Endodermal cell (in vitro differentiated cells): Measurements from ENCODE around the gene GFRA4. TPM values are rescaled to one million over a fixed set of nuclear protein-coding genes. Genes with fewer than 3 reads are reported as not detected.
A peak's percentile ranks its signal among the peaks of the same experiment; 100 is the strongest.

Experiments used
- DNase-seq: peaks from one replicate; pipeline ENCODE4 v3.0.0-alpha.2; 2017
- H3K27ac ChIP-seq: 2 replicates; pipeline ENCODE4 v1.5.1; 2013; ENCODE audit warnings: mild to moderate bottlenecking, low read depth, low read length, moderate library complexity
- H3K27me3 ChIP-seq: 2 replicates; pipeline ENCODE4 v1.6.1; 2013; ENCODE audit warnings: mild to moderate bottlenecking, low read length, moderate library complexity; ENCODE audit not compliant: insufficient read depth, control insufficient read depth, poor library complexity, severe bottlenecking
- H3K36me3 ChIP-seq: 2 replicates; pipeline ENCODE4 v1.7.0; 2013; ENCODE audit warnings: mild to moderate bottlenecking, low read length, moderate library complexity; ENCODE audit not compliant: control insufficient read depth, insufficient read depth
- H3K4me1 ChIP-seq: one replicate; pipeline ENCODE4 v1.7.0; 2013; ENCODE audit warnings: low read length; ENCODE audit not compliant: control insufficient read depth, insufficient read depth
- H3K4me3 ChIP-seq: 2 replicates; pipeline ENCODE4 v1.5.1; 2013; ENCODE audit warnings: mild to moderate bottlenecking, low read length, moderate library complexity
- H3K9ac ChIP-seq: 2 replicates; pipeline ENCODE4 v1.6.1; 2013; ENCODE audit warnings: mild to moderate bottlenecking, low read length, moderate library complexity; ENCODE audit not compliant: poor library complexity, severe bottlenecking; ENCODE audit errors: extremely low read depth
- H3K9me3 ChIP-seq: 2 replicates; pipeline ENCODE4 v1.6.1; 2013; ENCODE audit warnings: mild to moderate bottlenecking, low read length, moderate library complexity; ENCODE audit not compliant: control insufficient read depth
- H3K27ac Mint-ChIP-seq: 2 replicates; pipeline ENCODE4 v1.8.0; 2020; ENCODE audit warnings: mixed read lengths
- H3K27me3 Mint-ChIP-seq: 2 replicates; pipeline ENCODE4 v1.8.0; 2021; ENCODE audit warnings: mild to moderate bottlenecking, mixed read lengths; ENCODE audit not compliant: insufficient read depth
- H3K36me3 Mint-ChIP-seq: 2 replicates; pipeline ENCODE4 v1.8.0; 2020; ENCODE audit warnings: low read depth, mixed read lengths
- H3K4me1 Mint-ChIP-seq: 2 replicates; pipeline ENCODE4 v1.8.0; 2020; ENCODE audit warnings: mixed read lengths
- H3K4me3 Mint-ChIP-seq: 2 replicates; pipeline ENCODE4 v1.8.0; 2020; ENCODE audit warnings: mild to moderate bottlenecking, moderate library complexity, mixed read lengths
- H3K9me3 Mint-ChIP-seq: 2 replicates; pipeline ENCODE4 v1.8.0; 2020; ENCODE audit warnings: mild to moderate bottlenecking, mixed read lengths
- CTCF ChIP-seq: fragments of 200-600 bp; sonication (generic); conservative IDR thresholded peaks from 2 replicates; pipeline ENCODE4 v1.5.0; 2021; ENCODE audit warnings: antibody characterized with exemption, mild to moderate bottlenecking
- WGBS, 2 experiments: methylation state at CpG; one replicate each; pipeline versions ENCODE4 v1.1.5 to v1.1.7; 2013; ENCODE audit warnings: missing lambda C conversion rate in 2 of 2, mixed read lengths in 1 of 2; ENCODE audit not compliant: insufficient coverage in 1 of 2, insufficient read length in 1 of 2; 5-methylcytosine and 5-hydroxymethylcytosine counted together
- total RNA-seq, 2 donors: library from RNA; stranded (reverse); fragmentation: NEBNext Ultra II Directional in 1 of 2; extraction: Animal tissue kit (Norgen Biotek cat#: 25700) in 1 of 2; gene quantifications; 2 replicates in 1 of 2; 3 replicates in 1 of 2; pipeline ENCODE4 v1.2.1, GENCODE V29; 2021

GFRA4 gene
- total RNA-seq, 2 donors from 2014 or later, result not detected

GRCh38 chr20:3710703-3711483 is 47.7 kb upstream of the GFRA4 start:
- Mint-ChIP-seq H3K36me3 (no peaks in the 10 kb centered on the region), H3K27me3 (no peaks in the 10 kb centered on the region), H3K4me3 (no peak overlapping the region), H3K9me3 (no peaks in the 10 kb centered on the region), H3K27ac (no peak overlapping the region), H3K4me1 (no peaks in the 10 kb centered on the region)
- H3K9ac ChIP-seq, result no peak overlapping the region
- H3K4me1 ChIP-seq, result no peaks in the 10 kb centered on the region
- TF ChIP-seq CTCF, result peak; percentile 98
- H3K27me3 ChIP-seq, result no peaks in the 10 kb centered on the region
- H3K4me3 ChIP-seq, result no peak overlapping the region
- DNase-seq, result peak; percentile 96
- H3K27ac ChIP-seq, result no peak overlapping the region
- WGBS, 2 experiments, result 35 to 52% methylated on average over 13 to 18 of the region's 18 CpGs
- H3K36me3 ChIP-seq, result no peaks in the 10 kb centered on the region
- H3K9me3 ChIP-seq, result no peaks in the 10 kb centered on the region

- Mint-ChIP-seq H3K36me3 (no peaks in the 10 kb centered on the region), H3K4me1 (no peaks in the 10 kb centered on the region), H3K27me3 (no peaks in the 10 kb centered on the region), H3K9me3 (no peaks in the 10 kb centered on the region), H3K4me3 (no peak overlapping the region), H3K27ac (no peak overlapping the region)
- Histone ChIP-seq H3K4me1 (no peaks in the 10 kb centered on the region), H3K36me3 (no peaks in the 10 kb centered on the region), H3K9ac (no peak overlapping the region), H3K9me3 (no peaks in the 10 kb centered on the region), H3K27me3 (no peaks in the 10 kb centered on the region), H3K4me3 (no peak overlapping the region), H3K27ac (no peak overlapping the region)
- DNase-seq, result peak; percentile 45
- WGBS, 2 experiments, result 83 to 92% methylated on average over 2 to 6 of the region's 6 CpGs
- no peak for TF ChIP-seq CTCF
Measured at GRCh38 chr20:3710011-3710466, 46.8 kb upstream of the GFRA4 start.

- H3K9me3 ChIP-seq, result no peaks in the 10 kb centered on the region
- Mint-ChIP-seq H3K9me3 (no peaks in the 10 kb centered on the region), H3K4me3 (no peak overlapping the region), H3K27me3 (peaks cover 2% of the 10 kb centered on the region), H3K36me3 (no peaks in the 10 kb centered on the region), H3K4me1 (no peaks in the 10 kb centered on the region), H3K27ac (no peak overlapping the region)
- TF ChIP-seq CTCF, result no peak
- H3K36me3 ChIP-seq, result no peaks in the 10 kb centered on the region
- H3K9ac ChIP-seq, result no peak overlapping the region
- H3K27me3 ChIP-seq, result no peaks in the 10 kb centered on the region
- H3K4me3 ChIP-seq, result no peak overlapping the region
- no peak overlapping the region for H3K27ac ChIP-seq
- DNase-seq, result no peak
- H3K4me1 ChIP-seq, result no peaks in the 10 kb centered on the region
- WGBS, 2 experiments, result 89 to 96% methylated on average over 3 of the region's 3 CpGs
Measured at GRCh38 chr20:3707508-3707899, 44.3 kb upstream of the GFRA4 start.
